GM12873 (cell line): ENCODE measurements around the gene CSRP1.

Experiments used
- CTCF ChIP-seq: IDR thresholded peaks from 2 replicates; pipeline ENCODE4 v1.5.1; 2012; ENCODE audit warnings: low read depth, mild to moderate bottlenecking, moderate library complexity, low read length, control low read depth; ENCODE audit not compliant: insufficient read depth; ENCODE audit errors: missing control alignments

Gene CSRP1

DNA sequence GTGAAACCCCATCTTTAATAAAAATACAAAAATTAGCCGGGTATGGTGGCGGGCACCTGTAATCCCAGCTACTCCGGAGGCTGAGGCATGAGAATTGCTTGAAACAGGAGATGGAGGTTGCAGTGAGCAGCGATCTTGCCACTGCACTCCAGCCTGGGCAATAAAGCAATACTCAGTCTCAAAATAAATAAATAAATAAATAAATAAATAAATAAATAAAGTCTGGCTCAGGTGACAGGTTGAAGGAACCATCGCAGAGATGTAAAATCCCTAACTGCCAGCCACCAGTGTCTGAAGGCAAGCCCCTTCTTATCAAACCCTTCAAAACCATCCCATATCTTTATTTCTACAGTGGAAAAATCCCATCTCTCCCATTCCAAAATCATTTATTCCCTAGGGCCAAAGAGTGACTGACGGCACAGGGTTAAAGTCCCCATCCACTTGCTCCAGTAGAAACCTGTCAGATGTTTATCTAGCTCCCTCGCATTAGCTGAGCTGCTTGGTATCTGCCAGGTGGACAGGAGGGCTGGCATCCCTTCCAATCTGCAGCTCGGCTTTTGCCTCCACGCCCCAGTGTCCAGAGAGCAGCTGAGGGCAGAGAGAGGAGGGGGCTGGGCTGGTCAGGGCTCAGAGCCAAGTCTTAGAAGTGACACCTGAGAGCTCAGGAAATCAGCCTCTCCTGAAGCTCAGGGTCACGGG lies 5.0 kb downstream of the CSRP1 start:
- TF ChIP-seq CTCF: no peak

DNA sequence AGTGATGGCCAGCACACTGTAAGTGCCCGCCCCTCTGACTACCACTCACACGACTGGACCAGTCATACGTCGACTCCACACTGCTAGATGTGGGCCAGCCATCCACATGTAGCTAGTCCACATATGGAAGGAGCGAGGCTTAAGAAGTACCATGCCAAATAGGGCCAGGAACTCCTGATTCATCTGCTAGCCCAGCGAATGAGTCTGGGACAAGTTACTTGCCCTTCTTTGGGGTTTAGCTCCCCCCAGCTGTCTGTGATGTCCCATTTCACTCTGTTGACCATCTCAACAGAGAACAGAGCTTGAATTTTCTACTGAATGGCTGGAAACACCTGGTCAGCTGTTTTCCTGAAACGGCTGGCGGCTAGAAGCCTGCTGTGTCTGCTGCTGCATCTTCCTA lies 5.8 kb downstream of the CSRP1 start:
- TF ChIP-seq CTCF: no peak

GRCh38 chr1:201500670-201501120 lies 6.2 kb downstream of the CSRP1 start:
- no peak for TF ChIP-seq CTCF

DNA sequence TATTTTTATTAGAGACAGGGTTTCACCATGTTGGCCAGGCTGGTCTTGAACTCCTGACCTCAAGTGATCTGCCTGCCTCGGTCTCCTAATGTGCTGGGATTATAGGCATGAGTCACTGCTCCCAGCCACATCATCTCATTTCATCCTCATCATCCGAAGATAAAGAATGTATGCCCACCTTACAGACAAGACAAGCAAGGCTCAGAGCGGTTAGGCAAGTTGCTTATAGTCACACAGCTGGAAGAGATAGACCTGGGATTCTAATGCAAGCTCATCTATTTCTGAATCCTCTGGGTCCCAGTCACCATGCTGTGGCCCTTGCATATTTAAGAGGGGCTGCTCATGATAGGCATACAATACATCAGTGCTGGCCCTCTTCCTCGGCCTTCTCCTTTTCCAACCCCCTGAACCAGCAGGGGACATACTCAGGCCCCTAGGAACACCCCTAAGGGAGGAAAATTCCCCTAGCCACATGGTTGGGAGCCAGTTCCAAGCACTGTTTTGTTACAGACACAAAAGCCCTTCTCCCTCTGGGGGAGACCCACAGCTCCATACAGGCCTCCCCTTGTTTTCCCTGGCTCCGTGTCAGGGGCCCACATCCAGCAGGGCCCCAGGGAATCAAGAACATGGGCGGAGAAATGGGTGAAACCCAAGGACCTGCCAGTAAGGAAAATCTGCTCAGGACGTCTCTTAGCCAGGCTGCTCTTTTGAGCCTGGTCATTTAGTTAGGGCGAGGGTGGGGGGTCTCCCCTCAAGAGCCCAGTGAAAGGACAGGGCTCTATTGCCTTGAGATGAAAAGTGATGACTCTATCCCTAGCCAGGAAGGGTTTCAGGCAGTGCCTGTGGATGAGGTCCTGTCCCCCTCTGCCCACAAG lies 6.9 kb downstream of the CSRP1 start:
- TF ChIP-seq CTCF: no peak

GRCh38 chr1:201499191-201499590 lies 7.7 kb downstream of the CSRP1 start:
- TF ChIP-seq CTCF: no peak

GRCh38 chr1:201498621-201499020 lies 8.3 kb downstream of the CSRP1 start:
- no peak for TF ChIP-seq CTCF

DNA sequence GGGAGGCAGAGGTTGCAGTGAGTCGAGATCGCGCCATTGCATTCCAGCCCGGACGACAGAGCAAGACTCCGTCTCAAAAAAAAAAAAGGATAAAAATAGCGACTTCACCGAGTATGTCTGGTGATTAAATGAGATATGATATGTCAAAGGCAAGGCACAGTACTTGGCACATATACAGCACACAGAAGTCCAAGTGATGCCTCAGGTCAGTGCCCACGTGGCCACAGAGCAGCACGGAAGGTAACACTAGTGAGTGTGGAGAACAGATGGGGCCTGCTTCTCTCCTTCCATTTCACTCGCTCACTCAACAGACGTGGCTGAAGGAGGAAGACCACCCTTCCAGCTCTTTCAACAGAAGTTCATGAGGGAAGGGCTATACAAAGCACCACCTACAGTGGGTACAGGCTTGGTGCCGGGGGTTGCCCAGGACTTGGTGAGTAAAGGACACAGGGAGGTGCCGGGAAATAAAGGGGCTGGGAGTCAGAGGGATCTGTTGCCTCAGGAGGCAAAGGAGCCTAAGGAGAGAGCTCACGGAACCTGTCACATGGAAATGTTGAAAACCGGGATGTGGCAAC lies 8.9 kb downstream of the CSRP1 start:
- no peak for TF ChIP-seq CTCF
